Ishikawa (cell line): ENCODE data around the gene ACBD6.

Source experiments
- CEBPB ChIP-seq: IDR thresholded peaks from 2 replicates; pipeline ENCODE4 v1.6.1; 2012
- RAD21 ChIP-seq: IDR thresholded peaks from 2 replicates; pipeline ENCODE4 v1.6.1; 2012; ENCODE audit warnings: low read depth
- YY1 ChIP-seq: IDR thresholded peaks from 2 replicates; pipeline ENCODE4 v1.6.1; 2012; ENCODE audit warnings: low read depth
- TF ChIP-seq, protein P1 (sequence below): IDR thresholded peaks from 2 replicates; pipeline ENCODE4 v1.6.1; 2012
- TF ChIP-seq, protein P2 (sequence below): IDR thresholded peaks from 2 replicates; pipeline ENCODE4 v1.6.1; 2012

DNA sequence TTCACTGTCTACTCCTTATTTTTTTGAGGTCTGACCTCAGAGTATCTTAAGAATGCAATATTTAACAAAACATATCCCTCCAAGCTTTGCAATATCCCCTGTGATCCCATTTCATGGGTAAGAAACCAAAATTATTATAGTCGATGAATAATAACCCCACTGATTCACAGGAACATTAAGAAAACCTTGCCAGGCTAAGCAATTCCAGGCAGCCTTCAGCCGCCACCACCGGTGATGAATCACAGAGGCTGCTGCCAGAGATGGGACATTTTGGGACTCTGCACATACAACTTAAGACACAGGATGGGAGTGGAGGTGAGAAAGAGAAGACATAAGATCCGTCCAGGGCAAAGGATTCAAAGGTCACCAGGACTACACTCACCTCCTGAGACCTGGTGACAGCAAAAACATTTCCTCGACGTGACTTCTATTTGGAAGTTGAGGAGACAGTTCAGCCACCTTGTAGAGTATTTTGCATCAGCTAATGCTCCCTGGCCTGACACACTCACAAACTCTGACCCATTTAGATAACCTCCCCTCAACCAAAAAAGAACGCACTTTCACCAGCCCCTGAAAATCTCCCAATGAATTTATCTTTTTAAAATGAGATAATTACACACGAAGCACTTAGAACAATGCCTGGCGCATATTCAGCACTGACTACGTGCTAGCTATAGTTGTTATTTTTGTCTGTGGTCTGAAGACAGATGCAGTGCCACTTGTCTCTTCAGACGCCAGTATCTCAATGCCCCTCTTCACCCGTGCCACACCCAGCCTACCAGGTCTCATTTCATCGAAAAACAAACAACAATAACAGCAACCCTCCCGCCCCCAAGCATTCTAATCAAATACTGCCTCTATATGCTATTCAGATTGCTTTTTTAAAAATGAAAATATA, 38.6 kb upstream of the ACBD6 start:
- TF ChIP-seq, protein P1, sequence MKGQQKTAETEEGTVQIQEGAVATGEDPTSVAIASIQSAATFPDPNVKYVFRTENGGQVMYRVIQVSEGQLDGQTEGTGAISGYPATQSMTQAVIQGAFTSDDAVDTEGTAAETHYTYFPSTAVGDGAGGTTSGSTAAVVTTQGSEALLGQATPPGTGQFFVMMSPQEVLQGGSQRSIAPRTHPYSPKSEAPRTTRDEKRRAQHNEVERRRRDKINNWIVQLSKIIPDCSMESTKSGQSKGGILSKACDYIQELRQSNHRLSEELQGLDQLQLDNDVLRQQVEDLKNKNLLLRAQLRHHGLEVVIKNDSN = no peak
- TF ChIP-seq, protein P2, sequence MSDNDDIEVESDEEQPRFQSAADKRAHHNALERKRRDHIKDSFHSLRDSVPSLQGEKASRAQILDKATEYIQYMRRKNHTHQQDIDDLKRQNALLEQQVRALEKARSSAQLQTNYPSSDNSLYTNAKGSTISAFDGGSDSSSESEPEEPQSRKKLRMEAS = no peak
- TF ChIP-seq CEBPB (no peak), RAD21 (no peak), YY1 (no peak)
